HEK293 (cell line): ENCODE measurements around the gene TPP2.
A peak's percentile ranks its signal among the peaks of the same experiment; 100 is the strongest.

Experiments used
- ATF2 ChIP-seq: fragments of 450-650 bp; formaldehyde crosslinking; IDR thresholded peaks from 2 replicates; pipeline ENCODE4 v1.5.1; 2016; ENCODE audit warnings: missing biosample characterization, missing genetic modification characterization, low read depth
- GFI1B ChIP-seq: fragments of 450-650 bp; formaldehyde crosslinking; IDR thresholded peaks from 2 replicates; pipeline ENCODE4 v1.5.1; 2016; ENCODE audit warnings: missing biosample characterization, missing genetic modification characterization
- GLI2 ChIP-seq: fragments of 450-650 bp; formaldehyde crosslinking; IDR thresholded peaks from 2 replicates; pipeline ENCODE4; 2017; ENCODE audit warnings: missing biosample characterization, missing genetic modification characterization, low read depth, borderline replicate concordance
- HOXD13 ChIP-seq: sonication (generic); formaldehyde crosslinking; IDR thresholded peaks from 2 replicates; pipeline ENCODE4 v1.8.0; 2022; ENCODE audit warnings: missing genetic modification reagents, borderline replicate concordance
- INSM2 ChIP-seq: fragments of 450-650 bp; formaldehyde crosslinking; IDR thresholded peaks from 2 replicates; pipeline ENCODE4 v1.5.1; 2016; ENCODE audit warnings: missing biosample characterization, missing genetic modification characterization
- OSR2 ChIP-seq: fragments of 450-650 bp; formaldehyde crosslinking; IDR thresholded peaks from 2 replicates; pipeline ENCODE4 v1.5.1; 2016; ENCODE audit warnings: missing biosample characterization, missing genetic modification characterization
- WT1 ChIP-seq: fragments of 450-650 bp; formaldehyde crosslinking; IDR thresholded peaks from 2 replicates; pipeline ENCODE4 v1.5.1; 2016; ENCODE audit warnings: missing biosample characterization, missing genetic modification characterization
- ZBTB26 ChIP-seq: fragments of 450-650 bp; formaldehyde crosslinking; optimal IDR thresholded peaks from 2 replicates; pipeline ENCODE3; 2016; ENCODE audit warnings: missing biosample characterization, mild to moderate bottlenecking, missing genetic modification characterization
- ZBTB8A ChIP-seq: fragments of 450-650 bp; formaldehyde crosslinking; IDR thresholded peaks from 2 replicates; pipeline ENCODE4 v1.5.1; 2016; ENCODE audit warnings: missing biosample characterization, missing genetic modification characterization
- ZEB2 ChIP-seq: fragments of 450-650 bp; formaldehyde crosslinking; IDR thresholded peaks from 2 replicates; pipeline ENCODE4 v1.5.1; 2016; ENCODE audit warnings: missing biosample characterization, missing genetic modification characterization
- ZIC2 ChIP-seq: fragments of 450-650 bp; formaldehyde crosslinking; IDR thresholded peaks from 2 replicates; pipeline ENCODE4 v1.5.1; 2016; ENCODE audit warnings: missing biosample characterization, missing genetic modification characterization
- ZNF140 ChIP-seq: fragments of 450-650 bp; formaldehyde crosslinking; IDR thresholded peaks from 2 replicates; pipeline ENCODE4 v1.5.1; 2016; ENCODE audit warnings: missing biosample characterization, missing genetic modification characterization
- ZNF16 ChIP-seq: fragments of 450-650 bp; formaldehyde crosslinking; IDR thresholded peaks from 2 replicates; pipeline ENCODE4 v1.5.1; 2016; ENCODE audit warnings: low read depth, missing biosample characterization, missing genetic modification characterization
- ZNF2 ChIP-seq: fragments of 450-650 bp; formaldehyde crosslinking; IDR thresholded peaks from 2 replicates; pipeline ENCODE4 v1.5.1; 2016; ENCODE audit warnings: missing biosample characterization, missing genetic modification characterization
- ZNF23 ChIP-seq: fragments of 450-650 bp; formaldehyde crosslinking; IDR thresholded peaks from 2 replicates; pipeline ENCODE4 v1.5.1; 2016; ENCODE audit warnings: missing biosample characterization, missing genetic modification characterization, borderline replicate concordance
- ZNF274 ChIP-seq, 2 experiments: fragments of 200-500 bp in 1 of 2; fragments of 450-650 bp in 1 of 2; sonication (Bioruptor generic) in 1 of 2; formaldehyde crosslinking in 1 of 2; IDR thresholded peaks; 2 replicates each; pipeline versions ENCODE4 v1.5.1 to v1.6.1; 2014 to 2016; ENCODE audit warnings: borderline replicate concordance in 1 of 2, inconsistent platforms in 1 of 2, low read length in 1 of 2, missing biosample characterization in 1 of 2, missing genetic modification characterization in 1 of 2
- ZNF350 ChIP-seq: fragments of 450-650 bp; formaldehyde crosslinking; IDR thresholded peaks from 2 replicates; pipeline ENCODE4 v1.5.0; 2017; ENCODE audit warnings: missing biosample characterization, mild to moderate bottlenecking, missing genetic modification characterization
- ZNF354C ChIP-seq: fragments of 450-650 bp; formaldehyde crosslinking; IDR thresholded peaks from 2 replicates; pipeline ENCODE4 v1.5.1; 2016; ENCODE audit warnings: missing biosample characterization, missing genetic modification characterization, low read depth, borderline replicate concordance
- ZNF37A ChIP-seq: fragments of 450-650 bp; IDR thresholded peaks from 2 replicates; pipeline ENCODE4 v1.5.1; 2018; ENCODE audit warnings: missing biosample characterization, missing genetic modification characterization
- ZNF391 ChIP-seq: fragments of 450-650 bp; formaldehyde crosslinking; IDR thresholded peaks from 2 replicates; pipeline ENCODE4 v1.5.1; 2016; ENCODE audit warnings: low read depth, missing biosample characterization, missing genetic modification characterization, borderline replicate concordance
- ZNF548 ChIP-seq: fragments of 450-650 bp; formaldehyde crosslinking; IDR thresholded peaks from 2 replicates; pipeline ENCODE4 v1.5.1; 2016; ENCODE audit warnings: missing biosample characterization, missing genetic modification characterization
- ZNF558 ChIP-seq: fragments of 450-650 bp; formaldehyde crosslinking; IDR thresholded peaks from 2 replicates; pipeline ENCODE4 v1.5.1; 2016; ENCODE audit warnings: missing biosample characterization, missing genetic modification characterization
- ZNF585B ChIP-seq: fragments of 450-650 bp; formaldehyde crosslinking; IDR thresholded peaks from 2 replicates; pipeline ENCODE4 v1.5.1; 2016; ENCODE audit warnings: missing biosample characterization, missing genetic modification characterization
- ZNF596 ChIP-seq: fragments of 450-650 bp; IDR thresholded peaks from 2 replicates; pipeline ENCODE4 v1.5.0; 2018; ENCODE audit warnings: missing biosample characterization, mild to moderate bottlenecking, missing genetic modification characterization, moderate library complexity
- ZNF600 ChIP-seq: fragments of 450-650 bp; formaldehyde crosslinking; IDR thresholded peaks from 2 replicates; pipeline ENCODE4 v1.5.1; 2016; ENCODE audit warnings: missing biosample characterization, missing genetic modification characterization
- ZNF610 ChIP-seq: fragments of 450-650 bp; formaldehyde crosslinking; IDR thresholded peaks from 2 replicates; pipeline ENCODE4 v1.5.1; 2016; ENCODE audit warnings: missing biosample characterization, missing genetic modification characterization, borderline replicate concordance
- ZNF785 ChIP-seq: fragments of 450-650 bp; formaldehyde crosslinking; IDR thresholded peaks from 2 replicates; pipeline ENCODE4 v1.5.1; 2016; ENCODE audit warnings: missing biosample characterization, missing genetic modification characterization
- ZNF837 ChIP-seq: fragments of 450-650 bp; formaldehyde crosslinking; IDR thresholded peaks from 2 replicates; pipeline ENCODE4 v1.5.1; 2016; ENCODE audit warnings: missing biosample characterization, missing genetic modification characterization
- ZSCAN16 ChIP-seq: fragments of 450-650 bp; formaldehyde crosslinking; IDR thresholded peaks from 2 replicates; pipeline ENCODE4 v1.5.1; 2016; ENCODE audit warnings: missing biosample characterization, missing genetic modification characterization
- TF ChIP-seq, protein P1 (sequence below): fragments of 450-650 bp; formaldehyde crosslinking; IDR thresholded peaks from 2 replicates; pipeline ENCODE4 v1.5.1; 2016; ENCODE audit warnings: missing biosample characterization, missing genetic modification characterization
- TF ChIP-seq, protein P2 (sequence below): fragments of 450-650 bp; formaldehyde crosslinking; IDR thresholded peaks from 2 replicates; pipeline ENCODE4 v1.5.1; 2016; ENCODE audit warnings: missing biosample characterization, missing genetic modification characterization
- TF ChIP-seq, protein P3 (sequence below): fragments of 450-650 bp; formaldehyde crosslinking; IDR thresholded peaks from 2 replicates; pipeline ENCODE4; 2016; ENCODE audit warnings: missing biosample characterization, missing genetic modification characterization

TPP2 gene

GRCh38 chr13:102596147-102597028 lies at the start of gene TPP2 (continued):
- TF ChIP-seq ZBTB26 (tag by site-specific recombination) (peak; percentile 96), ZSCAN16 (0 out of 2 replicates have a peak, but pooled peaks have one; percentile 25), GLI2 (tag by site-specific recombination) (no peak), ZNF610 (tag by site-specific recombination) (no peak; the same call in 1 of the 2 replicates), ZNF16 (tag by site-specific recombination) (no peak), ZNF596 (tag by site-specific recombination) (no peak), ZNF37A (tag by site-specific recombination) (no peak), ZNF354C (tag by site-specific recombination) (no peak), ZNF837 (tag by site-specific recombination) (no peak), ZNF558 (tag by site-specific recombination) (no peak), HOXD13 (CRISPR knock-in tag) (no peak), ZNF140 (tag by site-specific recombination) (no peak; the same call in 1 of the 2 replicates), ZNF2 (peak; percentile 79; the same call in 1 of the 2 replicates), GFI1B (tag by site-specific recombination) (no peak), ZNF350 (tag by site-specific recombination) (no peak), ZNF274 (IDR thresholded peaks at IDR 0.05; ENCODE audit: low read length) (no peak), ZNF274 (tag by site-specific recombination; IDR thresholded peaks at IDR 0.05; ENCODE audit: borderline replicate concordance) (no peak), ZNF600 (tag by site-specific recombination) (peak; percentile 93), ZNF548 (no peak), ZNF23 (tag by site-specific recombination) (no peak), ATF2 (tag by site-specific recombination) (no peak), ZNF585B (tag by site-specific recombination) (no peak), ZIC2 (tag by site-specific recombination) (no peak), OSR2 (tag by site-specific recombination) (no peak), ZEB2 (0 out of 2 replicates have a peak, but pooled peaks have one; percentile 28), INSM2 (tag by site-specific recombination) (0 out of 2 replicates have a peak, but pooled peaks have one; percentile 42), ZNF391 (tag by site-specific recombination) (peak; percentile 26; the same call in 1 of the 2 replicates), ZNF785 (tag by site-specific recombination) (no peak), ZBTB8A (tag by site-specific recombination) (no peak; the same call in none of the 2 replicates), WT1 (no peak)
- TF ChIP-seq, protein P1, sequence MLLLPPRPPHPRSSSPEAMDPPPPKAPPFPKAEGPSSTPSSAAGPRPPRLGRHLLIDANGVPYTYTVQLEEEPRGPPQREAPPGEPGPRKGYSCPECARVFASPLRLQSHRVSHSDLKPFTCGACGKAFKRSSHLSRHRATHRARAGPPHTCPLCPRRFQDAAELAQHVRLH (tag by site-specific recombination) = no peak
- TF ChIP-seq, protein P2, sequence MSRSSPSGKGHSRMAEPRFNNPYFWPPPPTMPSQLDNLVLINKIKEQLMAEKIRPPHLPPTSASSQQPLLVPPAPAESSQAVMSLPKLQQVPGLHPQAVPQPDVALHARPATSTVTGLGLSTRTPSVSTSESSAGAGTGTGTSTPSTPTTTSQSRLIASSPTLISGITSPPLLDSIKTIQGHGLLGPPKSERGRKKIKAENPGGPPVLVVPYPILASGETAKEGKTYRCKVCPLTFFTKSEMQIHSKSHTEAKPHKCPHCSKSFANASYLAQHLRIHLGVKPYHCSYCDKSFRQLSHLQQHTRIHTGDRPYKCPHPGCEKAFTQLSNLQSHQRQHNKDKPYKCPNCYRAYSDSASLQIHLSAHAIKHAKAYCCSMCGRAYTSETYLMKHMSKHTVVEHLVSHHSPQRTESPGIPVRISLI = 0 out of 2 replicates have a peak, but pooled peaks have one; percentile 88
- TF ChIP-seq, protein P3, sequence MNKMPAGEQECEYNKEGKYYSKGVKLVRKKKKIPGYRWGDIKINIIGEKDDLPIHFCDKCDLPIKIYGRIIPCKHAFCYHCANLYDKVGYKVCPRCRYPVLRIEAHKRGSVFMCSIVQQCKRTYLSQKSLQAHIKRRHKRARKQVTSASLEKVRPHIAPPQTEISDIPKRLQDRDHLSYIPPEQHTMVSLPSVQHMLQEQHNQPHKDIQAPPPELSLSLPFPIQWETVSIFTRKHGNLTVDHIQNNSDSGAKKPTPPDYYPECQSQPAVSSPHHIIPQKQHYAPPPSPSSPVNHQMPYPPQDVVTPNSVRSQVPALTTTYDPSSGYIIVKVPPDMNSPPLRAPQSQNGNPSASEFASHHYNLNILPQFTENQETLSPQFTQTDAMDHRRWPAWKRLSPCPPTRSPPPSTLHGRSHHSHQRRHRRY (tag by site-specific recombination) = no peak
